PFSK-1 (cell line): ENCODE results near the gene STK24.

ENCODE experiments used
- FOXP2 ChIP-seq: optimal IDR thresholded peaks from 2 replicates; pipeline ENCODE3; 2011; ENCODE audit warnings: borderline replicate concordance, control low read depth, inconsistent platforms; ENCODE audit not compliant: insufficient read depth; ENCODE audit errors: extremely low read length, extremely low read depth
- POLR2AphosphoS5 ChIP-seq: IDR thresholded peaks from 2 replicates; pipeline ENCODE4 v1.6.1; 2012; ENCODE audit warnings: low read depth, mild to moderate bottlenecking, control low read depth, low read length, moderate library complexity
- SIN3A ChIP-seq: IDR thresholded peaks from 2 replicates; pipeline ENCODE4 v1.6.1; 2012; ENCODE audit warnings: mild to moderate bottlenecking, low read length, moderate library complexity, borderline replicate concordance; ENCODE audit not compliant: insufficient read depth
- TAF1 ChIP-seq: IDR thresholded peaks from 2 replicates; pipeline ENCODE4 v1.6.1; 2012; ENCODE audit warnings: low read length, control low read depth, borderline replicate concordance; ENCODE audit not compliant: insufficient read depth
- TF ChIP-seq, protein P1 (sequence below), 2 experiments: IDR thresholded peaks; 2 replicates each; pipeline versions ENCODE4 v1.6.1 to v1.8.0; 2011 to 2012; ENCODE audit warnings: low read depth in 2 of 2, low read length in 2 of 2, control low read depth in 1 of 2, inconsistent platforms in 1 of 2, mild to moderate bottlenecking in 1 of 2, moderate library complexity in 1 of 2; ENCODE audit not compliant: insufficient read depth in 1 of 2

Gene STK24

DNA sequence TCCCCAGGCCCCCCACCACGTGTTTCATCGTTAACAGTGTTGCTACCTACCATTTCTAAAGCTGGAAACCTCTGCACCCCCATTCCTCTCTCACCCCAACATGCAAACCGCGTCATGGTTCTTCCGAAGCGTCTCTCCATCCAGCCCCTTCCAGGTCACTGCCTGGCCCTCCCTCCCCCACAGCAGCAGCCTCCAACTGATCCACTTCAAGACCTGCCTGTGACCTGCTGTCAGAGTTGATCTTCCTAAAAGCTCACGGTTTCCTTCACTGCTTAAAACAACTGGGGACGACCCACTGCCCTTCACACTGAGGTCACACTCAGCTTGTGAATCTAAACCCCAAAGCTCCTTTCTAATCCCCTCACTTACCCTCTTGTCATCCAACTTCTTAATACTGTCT is 47.7 kb downstream of the STK24 start:
- TF ChIP-seq POLR2AphosphoS5 (no peak), TAF1 (no peak), FOXP2 (no peak), SIN3A (no peak)

DNA sequence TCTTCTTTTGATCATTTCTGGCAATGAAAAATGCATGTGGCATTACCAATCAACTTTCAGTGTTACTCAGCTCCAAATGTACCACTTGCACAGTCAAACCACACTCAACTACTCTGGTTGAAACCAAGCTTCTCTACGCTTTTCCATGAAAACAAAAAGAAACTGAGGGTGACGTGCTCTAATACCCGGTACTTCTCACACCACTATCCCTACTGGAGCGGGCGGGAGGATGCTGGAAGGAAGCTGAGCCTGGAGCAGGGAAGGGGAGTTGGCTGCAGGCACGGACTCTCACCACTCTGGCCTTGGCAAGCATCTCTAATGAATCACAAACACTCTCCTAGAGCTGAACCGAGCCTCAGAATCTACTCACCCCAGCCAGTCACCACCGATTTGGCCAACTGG is 48.2 kb downstream of the STK24 start:
- TF ChIP-seq FOXP2, result no peak
- no peak for TF ChIP-seq TAF1
- no peak for TF ChIP-seq POLR2AphosphoS5
- TF ChIP-seq, protein P1, sequence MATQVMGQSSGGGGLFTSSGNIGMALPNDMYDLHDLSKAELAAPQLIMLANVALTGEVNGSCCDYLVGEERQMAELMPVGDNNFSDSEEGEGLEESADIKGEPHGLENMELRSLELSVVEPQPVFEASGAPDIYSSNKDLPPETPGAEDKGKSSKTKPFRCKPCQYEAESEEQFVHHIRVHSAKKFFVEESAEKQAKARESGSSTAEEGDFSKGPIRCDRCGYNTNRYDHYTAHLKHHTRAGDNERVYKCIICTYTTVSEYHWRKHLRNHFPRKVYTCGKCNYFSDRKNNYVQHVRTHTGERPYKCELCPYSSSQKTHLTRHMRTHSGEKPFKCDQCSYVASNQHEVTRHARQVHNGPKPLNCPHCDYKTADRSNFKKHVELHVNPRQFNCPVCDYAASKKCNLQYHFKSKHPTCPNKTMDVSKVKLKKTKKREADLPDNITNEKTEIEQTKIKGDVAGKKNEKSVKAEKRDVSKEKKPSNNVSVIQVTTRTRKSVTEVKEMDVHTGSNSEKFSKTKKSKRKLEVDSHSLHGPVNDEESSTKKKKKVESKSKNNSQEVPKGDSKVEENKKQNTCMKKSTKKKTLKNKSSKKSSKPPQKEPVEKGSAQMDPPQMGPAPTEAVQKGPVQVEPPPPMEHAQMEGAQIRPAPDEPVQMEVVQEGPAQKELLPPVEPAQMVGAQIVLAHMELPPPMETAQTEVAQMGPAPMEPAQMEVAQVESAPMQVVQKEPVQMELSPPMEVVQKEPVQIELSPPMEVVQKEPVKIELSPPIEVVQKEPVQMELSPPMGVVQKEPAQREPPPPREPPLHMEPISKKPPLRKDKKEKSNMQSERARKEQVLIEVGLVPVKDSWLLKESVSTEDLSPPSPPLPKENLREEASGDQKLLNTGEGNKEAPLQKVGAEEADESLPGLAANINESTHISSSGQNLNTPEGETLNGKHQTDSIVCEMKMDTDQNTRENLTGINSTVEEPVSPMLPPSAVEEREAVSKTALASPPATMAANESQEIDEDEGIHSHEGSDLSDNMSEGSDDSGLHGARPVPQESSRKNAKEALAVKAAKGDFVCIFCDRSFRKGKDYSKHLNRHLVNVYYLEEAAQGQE (IDR thresholded peaks at IDR 0.05; ENCODE audit: insufficient read depth in 1 of 2, low read depth in 2 of 2, low read length in 2 of 2), result no peak
- TF ChIP-seq SIN3A, result no peak

DNA sequence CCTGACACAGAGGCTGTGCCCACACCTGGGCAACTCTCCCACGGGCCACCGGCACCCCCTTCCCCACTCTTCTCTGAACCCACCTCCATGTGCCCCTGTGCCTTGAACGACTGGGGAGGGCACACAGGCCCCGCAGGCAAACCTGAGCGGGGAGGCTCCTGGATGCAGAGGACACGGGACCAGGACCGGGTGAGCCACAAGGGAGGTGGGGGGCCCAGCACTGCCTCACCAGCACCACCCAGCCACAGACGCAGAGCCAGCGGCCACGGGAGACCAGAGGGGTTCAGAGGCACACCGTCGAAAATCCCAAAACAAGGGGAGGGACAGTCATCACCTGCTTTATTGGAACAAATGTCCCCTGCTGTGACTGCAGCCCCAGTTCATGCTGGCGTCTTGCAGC is 49.4 kb downstream of the STK24 start:
- TF ChIP-seq FOXP2 (no peak), SIN3A (no peak)
- TF ChIP-seq, protein P1 (IDR thresholded peaks at IDR 0.05; ENCODE audit: insufficient read depth in 1 of 2, low read depth in 2 of 2, low read length in 2 of 2), result no peak

DNA sequence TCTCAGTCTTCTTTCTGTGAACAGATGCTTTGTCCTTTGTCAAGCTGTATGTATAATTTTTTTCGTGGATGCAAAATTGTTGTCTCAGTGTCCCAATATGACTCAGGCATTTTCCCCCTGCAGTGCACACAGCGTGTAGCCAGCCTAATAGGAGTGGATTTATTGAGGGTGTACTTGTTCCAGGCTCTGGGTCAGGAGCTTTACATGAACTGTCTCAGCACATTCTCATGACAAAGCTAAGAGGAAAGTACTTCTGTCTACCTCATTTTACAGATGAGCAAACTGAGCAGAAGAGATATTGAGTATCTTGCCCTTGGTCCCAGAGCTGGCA is 50.8 kb downstream of the STK24 start:
- TF ChIP-seq, protein P1 (IDR thresholded peaks at IDR 0.05; ENCODE audit: insufficient read depth in 1 of 2, low read depth in 2 of 2, low read length in 2 of 2), result no peak
- TF ChIP-seq SIN3A (no peak), FOXP2 (no peak), POLR2AphosphoS5 (no peak), TAF1 (no peak)

DNA sequence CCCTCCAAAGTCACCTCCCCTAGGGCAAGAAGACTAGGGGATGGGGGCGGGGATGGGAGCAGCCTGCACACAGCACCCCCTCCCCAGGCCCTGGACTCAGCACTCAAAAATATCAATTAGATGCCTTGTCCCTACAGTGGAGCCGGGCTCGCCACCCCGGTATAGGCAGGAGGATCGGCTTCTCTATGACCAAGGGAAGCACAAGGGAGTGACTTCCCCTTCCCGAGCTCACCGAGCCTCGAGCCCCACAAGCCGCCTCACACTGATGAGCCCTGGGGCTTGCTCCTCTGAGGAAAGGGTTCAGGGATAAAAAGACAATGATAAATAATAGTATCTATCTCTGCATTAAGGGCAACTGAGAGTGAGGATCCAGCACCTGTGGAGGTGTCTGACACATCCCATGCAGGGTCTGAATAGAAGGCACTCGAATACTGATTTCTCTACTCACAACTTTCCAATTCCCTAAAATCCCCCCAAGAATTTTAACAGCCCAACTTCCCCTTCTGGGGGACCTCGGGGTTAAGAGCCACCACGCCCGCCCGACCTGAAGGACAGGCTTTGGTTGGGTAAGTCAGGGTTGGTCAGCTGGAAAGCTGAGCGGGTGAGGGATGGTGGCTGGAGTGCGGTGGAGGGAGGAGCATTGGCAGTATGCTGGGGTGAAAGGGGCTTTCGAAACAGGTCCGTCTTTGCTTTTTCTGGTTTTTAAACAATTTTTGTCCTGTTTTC is 51.3 kb downstream of the STK24 start:
- TF ChIP-seq FOXP2, result no peak
- no peak for TF ChIP-seq POLR2AphosphoS5
- TF ChIP-seq TAF1, result no peak
- TF ChIP-seq SIN3A, result no peak
- TF ChIP-seq, protein P1 (IDR thresholded peaks at IDR 0.05; ENCODE audit: insufficient read depth in 1 of 2, low read depth in 2 of 2, low read length in 2 of 2), result no peak
